ENCODE measurements around the gene ATG10. TPM values are rescaled to one million over a fixed set of nuclear protein-coding genes. Genes with fewer than 3 reads are reported as not detected.

ATG10 gene
- total RNA-seq, 1 experiment from 2014 or later, result 7.6 TPM

DNA sequence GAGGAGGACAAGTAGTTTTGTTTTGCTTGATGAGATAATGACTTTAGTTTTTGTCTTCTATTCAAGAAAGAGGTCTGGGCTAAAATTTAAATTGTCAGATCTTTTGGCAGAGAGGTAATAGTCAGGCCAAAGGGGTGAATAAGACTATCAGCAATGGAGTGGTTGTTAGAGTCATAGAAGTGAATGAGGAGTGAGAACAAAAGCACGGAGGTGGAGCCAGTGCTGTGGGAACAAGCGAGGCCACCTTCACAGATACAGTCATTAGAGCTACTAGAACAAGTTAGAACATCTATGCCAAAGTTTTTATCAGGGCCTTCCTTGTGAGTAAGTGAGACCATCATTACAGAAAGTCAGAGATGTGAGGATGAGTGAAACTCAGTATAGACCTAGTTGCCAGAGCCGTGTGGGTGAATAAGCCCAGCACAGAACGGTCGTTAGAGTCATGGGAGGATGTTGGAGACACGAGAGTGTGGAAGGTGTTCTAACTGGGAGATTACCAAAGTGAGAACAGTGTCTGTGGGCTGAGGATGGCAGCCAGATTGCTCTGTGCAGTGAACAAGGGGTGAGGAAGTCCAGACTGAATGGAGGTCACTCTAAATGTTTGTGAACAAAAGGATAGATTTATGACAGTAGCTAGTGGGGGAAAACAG is 171.2 kb downstream of the ATG10 start:
- Mint-ChIP-seq H3K27me3 (ENCODE audit: low read depth) (no peaks in the 10 kb centered on the region), H3K4me1 (0 out of 4 replicates have a peak, but pooled peaks cover 0 to 2% of the 10 kb centered on the region in 2 experiments), H3K4me3 (no peak overlapping the region), H3K36me3 (ENCODE audit: insufficient read depth in 1 of 3, low read depth in 3 of 3) (peaks cover 4 to 10% (median 7%) of the 10 kb centered on the region in 3 experiments; a peak in 5 of 7 replicates), H3K9me3 (peaks cover 5 to 8% of the 10 kb centered on the region in 2 experiments), H3K27ac (peak overlapping the region in 2 of 3 experiments; percentile 22 to 64; a peak in 4 of 7 replicates)
- Histone ChIP-seq H3K9me3 (ENCODE audit: control insufficient read depth, low read depth, low read length) (no peaks in the 10 kb centered on the region), H3K27me3 (ENCODE audit: insufficient read depth, low read length) (no peaks in the 10 kb centered on the region), H2BK120ac (ENCODE audit: low read depth, low read length, poor library complexity, severe bottlenecking) (no peak overlapping the region), H4K8ac (replicated peaks; ENCODE audit: insufficient read length, low read depth, low read length) (no peak overlapping the region), H3K23me2 (ENCODE audit: insufficient read length, low read depth, low read length, poor library complexity, severe bottlenecking) (no peaks in the 10 kb centered on the region), H2BK5ac (ENCODE audit: insufficient read length, low read length) (no peak overlapping the region), H3K27ac (ENCODE audit: insufficient read length, low read depth, low read length) (no peak overlapping the region), H3K56ac (ENCODE audit: insufficient read length, low read depth, low read length) (no peak overlapping the region), H3K23ac (ENCODE audit: insufficient read length, low read depth, low read length) (no peak overlapping the region), H2BK15ac (ENCODE audit: low read depth, low read length) (no peak overlapping the region), H2AFZ (ENCODE audit: low read length) (no peak overlapping the region), H2BK20ac (ENCODE audit: low read depth, low read length, poor library complexity, severe bottlenecking) (no peak overlapping the region), H2AK5ac (ENCODE audit: insufficient read length, low read length) (no peak overlapping the region), H3K4ac (ENCODE audit: low read depth, low read length) (no peak overlapping the region), H3K4me2 (ENCODE audit: insufficient read depth, insufficient read length, low read length) (no peak overlapping the region), H3K9ac (ENCODE audit: extremely low read depth, insufficient read length, low read length) (no peak overlapping the region), H3T11ph (ENCODE audit: low read length) (no peak overlapping the region), H3K79me1 (ENCODE audit: insufficient read depth, low read depth, low read length, poor library complexity, severe bottlenecking) (no peaks in the 10 kb centered on the region), H4K91ac (ENCODE audit: insufficient read length, low read depth, low read length) (no peak overlapping the region), H4K5ac (ENCODE audit: insufficient read length, low read depth, low read length) (no peak overlapping the region), H4K20me1 (ENCODE audit: control insufficient read depth, insufficient read depth, insufficient read length) (no peaks in the 10 kb centered on the region), H3K4me1 (ENCODE audit: insufficient read depth, low read length) (no peaks in the 10 kb centered on the region), H2BK12ac (ENCODE audit: insufficient read length, low read depth, low read length) (no peak overlapping the region), H3K79me2 (ENCODE audit: insufficient read depth, low read length) (no peaks in the 10 kb centered on the region), H3K14ac (ENCODE audit: insufficient read depth, low read length) (no peak overlapping the region), H3K18ac (ENCODE audit: insufficient read length, low read depth, low read length) (no peak overlapping the region)
- no peak for DNase-seq
- WGBS (ENCODE audit: extremely low coverage, insufficient read length, low lambda C conversion rate), result no CpG with 5 or more reads among the region's 6 CpGs
- TF ChIP-seq, protein P1, sequence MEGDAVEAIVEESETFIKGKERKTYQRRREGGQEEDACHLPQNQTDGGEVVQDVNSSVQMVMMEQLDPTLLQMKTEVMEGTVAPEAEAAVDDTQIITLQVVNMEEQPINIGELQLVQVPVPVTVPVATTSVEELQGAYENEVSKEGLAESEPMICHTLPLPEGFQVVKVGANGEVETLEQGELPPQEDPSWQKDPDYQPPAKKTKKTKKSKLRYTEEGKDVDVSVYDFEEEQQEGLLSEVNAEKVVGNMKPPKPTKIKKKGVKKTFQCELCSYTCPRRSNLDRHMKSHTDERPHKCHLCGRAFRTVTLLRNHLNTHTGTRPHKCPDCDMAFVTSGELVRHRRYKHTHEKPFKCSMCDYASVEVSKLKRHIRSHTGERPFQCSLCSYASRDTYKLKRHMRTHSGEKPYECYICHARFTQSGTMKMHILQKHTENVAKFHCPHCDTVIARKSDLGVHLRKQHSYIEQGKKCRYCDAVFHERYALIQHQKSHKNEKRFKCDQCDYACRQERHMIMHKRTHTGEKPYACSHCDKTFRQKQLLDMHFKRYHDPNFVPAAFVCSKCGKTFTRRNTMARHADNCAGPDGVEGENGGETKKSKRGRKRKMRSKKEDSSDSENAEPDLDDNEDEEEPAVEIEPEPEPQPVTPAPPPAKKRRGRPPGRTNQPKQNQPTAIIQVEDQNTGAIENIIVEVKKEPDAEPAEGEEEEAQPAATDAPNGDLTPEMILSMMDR (conservative IDR thresholded peaks at IDR 0.05), result no peak

All from H9 (cell line).